Hepatocyte (in vitro differentiated cells): Measurements from ENCODE around the gene ZSCAN10. TPM values are rescaled to one million over a fixed set of nuclear protein-coding genes. Genes with fewer than 3 reads are reported as not detected.
"Not testable (repeated sequence)": the region's sequence is repeated elsewhere in the genome, so short reads cannot be mapped to it uniquely, and the experiment has no call there.

ENCODE experiments used
- DNase-seq: peaks from one replicate; pipeline ENCODE4 v3.0.0-alpha.2; 2016; ENCODE audit warnings: low spot score
- H2AFZ ChIP-seq: fragments of 200-600 bp; sonication (generic); 2 replicates; pipeline ENCODE4 v1.6.0; 2016; ENCODE audit warnings: antibody characterized with exemption, mild to moderate bottlenecking
- H3K27ac ChIP-seq: fragments of 200-600 bp; sonication (generic); 2 replicates; pipeline ENCODE4 v1.5.1; 2016; ENCODE audit warnings: mild to moderate bottlenecking
- H3K27me3 ChIP-seq: fragments of 200-600 bp; sonication (generic); 2 replicates; pipeline ENCODE4 v1.6.1; 2016
- H3K36me3 ChIP-seq: fragments of 200-600 bp; sonication (generic); replicated peaks from 2 replicates; pipeline ENCODE4 v1.5.1; 2016; ENCODE audit warnings: low read depth; ENCODE audit not compliant: insufficient read depth
- H3K4me1 ChIP-seq: fragments of 200-600 bp; sonication (generic); 2 replicates; pipeline ENCODE4 v1.5.1; 2016; ENCODE audit warnings: mild to moderate bottlenecking, moderate library complexity; ENCODE audit not compliant: insufficient read depth
- H3K4me2 ChIP-seq: fragments of 200-600 bp; sonication (generic); 2 replicates; pipeline ENCODE4 v1.6.0; 2016
- H3K4me3 ChIP-seq: fragments of 200-600 bp; sonication (generic); 2 replicates; pipeline ENCODE4 v1.5.1; 2016; ENCODE audit warnings: mild to moderate bottlenecking
- H3K79me2 ChIP-seq: fragments of 200-600 bp; sonication (generic); 2 replicates; pipeline ENCODE4 v1.6.0; 2017; ENCODE audit warnings: mild to moderate bottlenecking
- H3K9me2 ChIP-seq: fragments of 200-600 bp; sonication (generic); replicated peaks from 2 replicates; pipeline ENCODE4 v1.6.0; 2017; ENCODE audit warnings: mild to moderate bottlenecking; ENCODE audit not compliant: insufficient read depth
- H3K9me3 ChIP-seq: fragments of 200-600 bp; sonication (generic); 2 replicates; pipeline ENCODE4 v1.5.1; 2016; ENCODE audit warnings: low read depth, mild to moderate bottlenecking
- H4K20me1 ChIP-seq: fragments of 200-600 bp; sonication (generic); 2 replicates; pipeline ENCODE4 v1.6.0; 2016; ENCODE audit warnings: mild to moderate bottlenecking; ENCODE audit not compliant: insufficient read depth, poor library complexity, severe bottlenecking
- CTCF ChIP-seq: fragments of 200-600 bp; sonication (generic); IDR thresholded peaks from 2 replicates; pipeline ENCODE4 v1.5.1; 2016; ENCODE audit warnings: antibody characterized with exemption, mild to moderate bottlenecking; ENCODE audit not compliant: poor library complexity
- EZH2 ChIP-seq: fragments of 200-600 bp; sonication (generic); IDR thresholded peaks from 2 replicates; pipeline ENCODE4 v1.6.1; 2016; ENCODE audit warnings: antibody characterized with exemption, mild to moderate bottlenecking, borderline replicate concordance
- EZH2phosphoT487 ChIP-seq: fragments of 200-600 bp; sonication (generic); IDR thresholded peaks from one replicate; pipeline ENCODE4 v1.6.1; 2018; ENCODE audit warnings: antibody characterized with exemption, mild to moderate bottlenecking, low read depth, moderate library complexity; ENCODE audit not compliant: unreplicated experiment, severe bottlenecking
- WGBS: methylation state at CpG from one replicate; pipeline ENCODE4 v1.1.6; 2016; ENCODE audit warnings: low lambda C conversion rate; ENCODE audit errors: missing lambda C conversion rate; 5-methylcytosine and 5-hydroxymethylcytosine counted together
- polyA plus RNA-seq: library from polyadenylated mRNA; unstranded; fragments of >200 nt; fragmentation: Nextera tagmentation; extraction: Ambion mirVana; gene quantifications from 2 replicates; pipeline ENCODE4 v1.2.1, GENCODE V29; 2016
- total RNA-seq: library from RNA; depleted of rRNA; stranded (reverse); fragments of >200 nt; gene quantifications from 2 replicates; pipeline ENCODE4 v1.2.3, GENCODE V29; 2014

ZSCAN10 gene
- total and polyA plus RNA-seq, 2 experiments from 2014 or later = not detected

GRCh38 chr16:3084969-3085670, 14.0 kb downstream of the ZSCAN10 start:
- H4K20me1 ChIP-seq = no peaks in the 10 kb centered on the region
- TF ChIP-seq EZH2 (no peak), CTCF (no peak), EZH2phosphoT487 (no peak)
- WGBS = 78% methylated on average over 7 of the region's 7 CpGs
- no peak overlapping the region for H3K4me2 ChIP-seq
- H3K79me2 ChIP-seq = no peaks in the 10 kb centered on the region
- H2AFZ ChIP-seq = no peak overlapping the region
- no peaks in the 10 kb centered on the region for H3K36me3 ChIP-seq
- no peaks in the 10 kb centered on the region for H3K27me3 ChIP-seq
- no peaks in the 10 kb centered on the region for H3K9me2 ChIP-seq
- H3K4me3 ChIP-seq = no peak overlapping the region
- H3K9me3 ChIP-seq = no peaks in the 10 kb centered on the region
- H3K27ac ChIP-seq = no peak overlapping the region
- no peak for DNase-seq
- peaks cover 7% of the 10 kb centered on the region for H3K4me1 ChIP-seq

GRCh38 chr16:3084491-3084890, 14.6 kb downstream of the ZSCAN10 start:
- Histone ChIP-seq H3K79me2 (no peaks in the 10 kb centered on the region), H3K9me3 (no peaks in the 10 kb centered on the region), H3K4me3 (no peak overlapping the region), H3K4me1 (peaks cover 7% of the 10 kb centered on the region), H3K9me2 (no peaks in the 10 kb centered on the region), H3K36me3 (no peaks in the 10 kb centered on the region), H3K4me2 (no peak overlapping the region), H3K27ac (no peak overlapping the region), H4K20me1 (no peaks in the 10 kb centered on the region), H2AFZ (no peak overlapping the region), H3K27me3 (no peaks in the 10 kb centered on the region)
- TF ChIP-seq EZH2 (no peak), EZH2phosphoT487 (no peak), CTCF (no peak)
- 100% methylated on average over 1 of the region's 1 CpG for WGBS
- no peak for DNase-seq

- H3K27ac ChIP-seq, H3K79me2 ChIP-seq, H3K4me3 ChIP-seq, H3K36me3 ChIP-seq, H3K9me3 ChIP-seq, H3K4me2 ChIP-seq, H3K27me3 ChIP-seq, H2AFZ ChIP-seq, H3K9me2 ChIP-seq, H3K4me1 ChIP-seq, DNase-seq, H4K20me1 ChIP-seq: not testable (repeated sequence)
- WGBS = 94% methylated on average over 8 of the region's 8 CpGs
Observed at GRCh38 chr16:3083408-3083807, 15.7 kb downstream of the ZSCAN10 start.

- not testable (repeated sequence) for H4K20me1 ChIP-seq, H3K36me3 ChIP-seq, H3K79me2 ChIP-seq, H3K27ac ChIP-seq, H3K9me3 ChIP-seq, H2AFZ ChIP-seq, H3K4me2 ChIP-seq, DNase-seq, H3K4me1 ChIP-seq, H3K27me3 ChIP-seq, H3K4me3 ChIP-seq, H3K9me2 ChIP-seq
- WGBS = 91% methylated on average over 13 of the region's 13 CpGs
Observed at GRCh38 chr16:3081957-3082356, 17.1 kb downstream of the ZSCAN10 start.
